Activated CD4-positive, CD25-positive, alpha-beta regulatory T cell treated with anti-CD3 and anti-CD28 coated beads, Interleukin-2, amount 50 U/mL, for 24 hours (primary cell): Measurements from ENCODE around the gene TSPAN15.
"Not testable (repeated sequence)": the region's sequence is repeated elsewhere in the genome, so short reads cannot be mapped to it uniquely, and the experiment has no call there.

Experiments used
- ATAC-seq, 2 donors: fragments of 150-1000 bp; cut with Tn5 transposase; one replicate each; pipeline ENCODE4 v1.10.0; 2021; ENCODE audit warnings: mild to moderate bottlenecking in 1 of 2, moderate library complexity in 1 of 2

The TSPAN15 gene

DNA sequence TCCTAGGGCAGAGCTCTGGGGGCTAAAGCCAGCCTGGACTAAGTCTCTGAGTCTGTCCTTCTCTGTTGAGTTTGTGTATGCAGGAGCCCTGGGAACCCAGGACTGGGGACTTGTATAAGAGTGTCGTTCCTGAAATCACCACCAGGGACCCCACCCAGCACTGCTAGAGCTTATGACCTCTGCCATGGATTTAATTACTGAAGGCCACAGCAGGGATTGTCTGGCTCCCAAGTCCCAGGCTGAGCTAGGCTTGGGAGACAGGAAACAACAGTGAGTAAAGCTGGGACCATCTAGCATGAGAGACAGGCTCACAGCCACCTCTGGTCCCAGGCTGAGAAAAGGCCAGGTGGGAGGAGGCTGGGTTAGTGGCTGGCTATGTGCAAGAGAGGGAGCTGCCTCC lies 1.4 kb upstream of the TSPAN15 start:
- ATAC-seq: peak; percentile 43 to 47

DNA sequence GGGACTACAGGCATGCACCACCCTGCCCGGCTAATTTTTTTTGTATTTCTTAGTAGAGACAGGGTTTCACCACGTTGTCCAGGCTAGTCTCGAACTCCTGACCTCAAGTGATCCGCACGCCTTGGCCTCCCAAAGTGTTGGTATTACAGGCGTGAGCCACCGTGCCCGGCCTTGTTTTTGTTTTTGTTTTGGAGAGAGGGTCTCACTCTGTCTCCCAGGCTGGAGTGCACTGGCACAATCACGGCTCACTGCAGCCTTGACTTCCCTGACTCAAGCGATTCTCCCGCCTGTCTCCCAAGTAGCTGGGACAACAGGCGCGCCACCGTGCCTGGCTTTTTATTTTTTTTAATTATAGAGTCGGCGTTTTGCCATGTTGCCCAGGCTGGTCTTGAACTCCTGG lies 870 bp upstream of the TSPAN15 start:
- ATAC-seq: not testable (repeated sequence)

DNA sequence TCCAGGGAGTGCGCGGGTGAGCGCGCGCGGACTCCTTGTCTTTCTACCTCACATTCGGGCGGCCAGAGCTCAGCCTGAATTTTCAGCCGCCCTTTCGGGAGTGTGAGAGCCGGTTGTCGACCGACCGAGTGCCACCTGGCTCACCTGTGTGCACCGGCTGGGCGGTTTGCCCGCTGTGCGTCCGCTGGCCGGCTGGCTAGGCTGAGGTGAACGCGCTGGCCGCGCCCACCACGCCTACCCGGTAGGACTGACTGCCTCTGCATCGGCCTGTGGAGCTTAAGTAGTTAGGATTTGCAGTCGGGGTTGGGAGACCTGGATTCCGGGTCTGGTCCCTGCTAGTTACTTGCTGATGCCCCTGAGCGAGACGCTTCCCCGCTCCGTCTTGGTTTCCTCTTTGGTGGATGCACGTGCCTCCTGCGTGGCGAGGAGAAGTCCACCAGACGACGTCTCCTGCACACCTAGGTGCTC lies 553 bp downstream of the TSPAN15 start:
- peak; percentile 7 to 18 for ATAC-seq

DNA sequence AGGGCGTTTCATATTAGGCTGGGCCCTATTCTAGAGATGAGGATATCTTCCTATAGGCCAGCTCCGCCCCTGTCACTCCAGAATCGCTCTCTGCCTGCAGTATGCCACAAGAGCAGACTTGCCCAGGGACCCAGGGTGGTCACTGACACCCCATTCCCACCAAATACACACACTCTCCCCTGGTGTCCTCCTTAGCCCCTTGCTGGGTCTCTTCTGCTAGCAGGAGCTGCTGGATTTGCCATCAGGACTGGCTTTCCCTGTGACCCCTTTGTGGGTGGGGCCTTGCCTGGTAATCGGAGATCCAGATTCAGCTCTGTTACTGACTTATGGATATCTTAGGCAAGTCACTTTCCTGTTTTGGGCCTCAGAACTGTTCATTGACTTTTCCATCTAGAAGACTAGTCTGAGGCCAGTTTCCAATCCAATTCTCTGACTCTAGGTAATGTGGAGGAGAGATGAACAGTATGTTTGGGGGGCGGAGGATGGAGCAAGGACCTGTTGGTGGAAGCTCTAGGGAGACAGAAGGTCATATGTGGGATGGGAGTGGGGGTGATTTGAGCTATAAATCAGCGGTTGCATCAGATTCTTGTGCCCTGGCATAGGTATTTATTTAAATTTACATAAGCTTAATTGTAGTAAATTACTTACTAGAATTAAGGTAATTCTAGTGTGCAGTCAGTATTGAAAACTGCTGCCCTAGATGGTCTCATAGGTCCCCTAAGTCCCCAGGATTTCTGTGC lies 1.6 kb downstream of the TSPAN15 start:
- ATAC-seq: no peak

DNA sequence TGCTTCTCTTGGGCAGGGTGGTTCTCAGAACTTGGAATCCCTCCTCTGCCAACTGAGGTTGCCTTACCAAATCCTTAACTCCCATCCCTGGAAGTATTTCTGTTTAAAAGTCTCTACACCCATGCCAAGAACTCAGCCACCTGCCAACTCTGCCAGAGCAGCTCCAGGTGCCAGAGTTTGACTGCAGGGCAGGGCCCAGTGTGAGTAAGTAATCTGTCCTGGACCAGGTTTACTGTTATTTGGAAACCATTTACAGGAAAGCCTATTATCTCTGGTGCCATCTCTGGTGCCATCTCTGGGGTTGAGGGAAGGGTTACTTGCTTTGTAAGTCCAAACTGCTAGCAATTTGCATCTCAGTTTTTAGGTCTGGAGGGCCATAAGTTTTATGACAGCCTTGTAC lies 2.5 kb downstream of the TSPAN15 start:
- no peak for ATAC-seq

DNA sequence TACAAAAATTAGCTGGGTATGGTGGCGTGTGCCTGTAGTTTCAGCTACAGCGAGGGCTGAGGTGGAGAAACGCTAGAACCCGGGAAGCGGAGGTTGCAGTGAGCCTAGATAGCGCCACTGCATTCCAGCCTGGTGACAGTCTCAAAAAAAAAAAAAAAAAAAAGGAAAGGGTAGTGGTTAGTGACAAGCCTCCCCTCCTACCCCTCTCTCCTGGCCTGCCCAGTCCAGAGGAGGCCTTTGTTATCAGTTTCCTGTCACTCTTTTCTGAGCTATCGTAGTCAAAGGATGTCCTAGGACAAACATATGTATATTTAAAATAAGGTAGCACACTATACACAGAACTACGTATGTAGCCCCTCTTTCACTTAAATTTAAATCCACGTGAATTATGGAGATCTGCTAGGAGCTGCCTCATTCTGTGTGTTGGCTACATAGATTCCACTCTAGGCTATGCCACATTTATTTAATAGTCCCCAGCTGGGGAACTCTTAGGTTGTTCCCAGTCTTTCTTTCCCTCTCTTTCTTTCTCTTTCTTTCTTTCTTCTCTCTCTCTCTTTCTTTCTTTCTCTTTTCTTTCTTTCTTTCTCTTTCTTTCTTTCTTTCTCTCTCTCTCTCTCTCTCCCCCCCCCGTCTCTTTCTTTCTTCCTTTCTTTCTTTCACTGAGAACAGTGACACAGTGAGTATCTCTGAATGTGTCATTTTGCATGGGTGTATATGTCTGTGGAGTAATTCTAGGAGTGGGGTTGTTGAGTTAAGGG lies 3.9 kb downstream of the TSPAN15 start:
- no peak for ATAC-seq

DNA sequence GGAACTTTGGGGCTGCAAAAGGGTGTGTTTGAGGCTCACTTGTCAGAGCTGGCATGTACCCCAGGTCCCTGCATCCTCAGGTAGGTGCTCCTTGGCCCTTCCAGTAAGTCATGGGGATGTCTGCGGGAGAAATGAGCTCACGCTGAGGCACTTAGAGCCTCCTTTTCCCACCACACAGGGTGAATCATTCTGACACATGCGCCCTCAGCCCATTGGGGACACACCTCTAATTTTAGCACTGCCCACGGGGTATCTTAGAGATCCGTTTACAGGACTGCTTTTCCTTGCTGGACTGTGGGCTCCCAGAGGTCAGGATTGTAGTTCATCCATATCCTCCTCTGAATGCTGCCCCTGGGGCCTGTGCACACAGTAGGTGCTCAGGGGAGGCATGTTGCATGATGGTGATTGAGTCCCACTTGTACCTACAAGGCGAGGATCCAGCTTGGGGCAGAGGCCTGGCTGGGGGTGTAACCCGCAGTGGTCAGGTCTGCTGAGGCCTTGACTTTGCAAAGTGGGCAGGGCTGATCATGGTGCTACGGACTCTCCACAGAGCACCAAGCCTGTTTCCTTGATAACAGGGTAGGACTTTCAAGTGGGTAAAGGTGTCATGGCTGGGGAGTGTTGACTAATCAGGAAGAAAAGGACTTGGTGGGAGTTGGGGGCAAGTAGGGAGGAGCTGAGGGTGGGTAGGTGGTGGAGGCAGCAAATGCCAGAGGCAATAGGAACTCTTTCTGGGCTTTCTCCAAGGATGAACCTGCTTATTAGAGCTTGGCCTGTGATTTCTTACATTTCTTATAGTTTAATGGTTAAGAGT lies 5.8 kb downstream of the TSPAN15 start:
- no peak for ATAC-seq

DNA sequence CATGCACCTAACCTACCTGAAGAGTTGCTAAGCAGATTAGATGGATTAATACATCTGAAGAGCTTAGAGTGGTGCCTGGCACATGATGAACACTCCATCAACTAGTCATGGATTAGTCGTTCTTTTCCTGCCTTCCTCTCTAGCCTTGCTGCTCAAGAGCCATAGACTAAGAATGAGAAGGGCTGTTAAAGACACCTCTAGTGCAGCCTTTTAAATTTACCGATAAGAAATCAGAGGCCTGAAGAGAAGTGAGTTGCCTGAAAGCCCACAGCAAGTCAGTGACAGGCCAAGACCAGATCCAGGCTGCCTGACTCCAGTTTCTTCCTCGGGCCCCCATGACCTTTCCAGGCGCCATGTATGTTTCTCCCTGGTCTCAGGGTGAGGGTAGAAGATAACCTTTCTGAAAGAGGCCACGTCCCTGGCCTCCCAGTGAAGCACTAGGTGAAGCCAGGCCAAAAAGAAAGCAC lies 6.5 kb downstream of the TSPAN15 start:
- ATAC-seq: no peak

DNA sequence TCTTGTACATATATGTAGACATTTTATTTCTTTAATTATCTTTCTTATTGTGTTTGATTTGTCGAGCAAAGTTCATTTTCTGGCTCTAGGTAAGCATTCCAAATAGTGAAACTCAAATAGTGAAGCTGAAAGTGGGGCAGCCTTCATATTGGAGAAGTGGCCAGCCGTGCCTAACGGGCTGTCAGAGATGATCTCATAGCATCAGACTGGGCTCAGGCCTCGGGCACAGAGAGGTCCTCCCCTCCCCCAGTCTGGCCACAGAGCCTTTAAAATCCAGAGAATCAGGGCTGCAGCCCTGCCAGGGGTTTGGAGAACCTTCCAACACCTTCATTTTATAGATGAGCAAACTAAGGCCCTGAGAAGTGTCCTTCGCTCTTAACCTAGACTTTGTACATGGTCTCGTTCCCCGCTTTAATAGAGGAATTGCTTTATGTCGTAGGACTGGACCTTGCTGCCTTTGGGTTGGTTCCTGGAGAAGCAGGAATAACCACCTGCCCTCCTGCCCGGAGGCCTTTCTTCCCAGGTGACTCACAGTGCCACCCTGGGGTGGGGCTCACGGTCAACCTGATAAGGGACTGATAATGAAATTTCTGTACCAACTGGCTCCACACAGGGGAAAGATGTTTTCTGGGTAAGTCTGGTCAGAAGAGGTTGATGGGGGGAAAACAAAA lies 7.3 kb downstream of the TSPAN15 start:
- ATAC-seq: no peak

DNA sequence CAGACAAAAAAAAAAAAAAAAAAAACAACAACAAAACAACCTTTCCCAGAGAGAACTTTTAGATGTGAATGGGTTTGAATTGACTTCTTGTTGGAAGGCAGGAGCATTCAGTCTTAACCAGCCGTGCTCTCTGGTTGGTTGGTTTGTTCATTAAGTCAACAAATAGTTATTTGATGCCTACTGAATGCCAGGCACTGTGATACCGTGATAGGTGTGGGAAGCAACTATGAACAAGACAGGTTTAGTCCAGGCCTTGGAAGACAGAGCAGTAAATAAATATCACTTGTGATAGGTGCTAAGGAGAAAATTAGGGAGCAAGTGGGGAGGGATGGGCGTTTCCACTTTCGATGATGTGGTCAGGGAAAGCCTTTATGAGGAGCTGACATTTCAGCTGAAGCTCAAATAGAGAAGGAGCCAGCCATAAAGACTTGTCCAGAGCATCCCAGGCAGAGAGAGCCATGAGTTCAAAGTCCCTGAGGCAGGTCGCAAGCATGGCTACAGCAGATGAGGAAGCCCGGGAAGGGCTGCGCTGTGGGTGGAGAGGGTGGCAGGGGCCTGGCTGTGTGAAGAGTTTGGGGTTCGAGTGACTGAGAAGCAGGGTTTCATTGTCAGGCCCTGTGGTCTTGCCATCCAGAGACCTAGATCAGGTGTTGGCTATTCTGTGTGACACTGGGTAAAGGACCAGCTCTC lies 8.0 kb downstream of the TSPAN15 start:
- ATAC-seq: no peak

DNA sequence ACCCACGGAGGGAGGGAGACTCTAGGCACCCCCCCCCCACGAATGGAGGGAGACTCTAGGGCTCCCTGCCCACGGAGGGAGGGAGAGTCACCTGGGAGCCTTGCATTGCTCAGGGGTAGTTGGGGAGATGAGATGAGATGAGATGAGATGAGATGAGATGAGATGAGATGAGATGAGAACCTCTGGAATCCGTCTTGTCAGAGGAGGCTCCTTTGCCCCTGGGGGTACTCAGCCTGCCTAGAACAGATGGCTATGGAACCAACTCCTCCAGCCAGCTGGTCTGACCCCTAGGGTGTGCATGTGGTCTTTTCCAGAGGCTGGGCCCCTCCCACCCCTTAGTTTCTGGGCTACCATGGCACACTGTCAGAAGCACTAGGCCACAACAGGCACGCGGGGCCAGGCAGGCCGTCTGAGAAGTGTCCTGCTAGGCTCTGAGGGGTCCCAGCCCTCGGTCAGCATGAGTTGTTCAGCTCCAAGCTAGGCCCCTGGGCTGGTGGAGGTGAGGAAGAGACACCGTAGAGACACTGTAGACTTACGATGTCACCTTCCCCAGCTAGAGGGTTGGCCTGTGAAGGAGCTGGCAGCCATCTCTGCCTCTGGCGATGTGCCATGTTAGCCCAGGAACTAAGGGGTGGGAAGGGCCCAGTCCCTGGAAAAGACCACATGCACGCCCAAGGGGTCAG lies 8.8 kb downstream of the TSPAN15 start:
- ATAC-seq: no peak

DNA sequence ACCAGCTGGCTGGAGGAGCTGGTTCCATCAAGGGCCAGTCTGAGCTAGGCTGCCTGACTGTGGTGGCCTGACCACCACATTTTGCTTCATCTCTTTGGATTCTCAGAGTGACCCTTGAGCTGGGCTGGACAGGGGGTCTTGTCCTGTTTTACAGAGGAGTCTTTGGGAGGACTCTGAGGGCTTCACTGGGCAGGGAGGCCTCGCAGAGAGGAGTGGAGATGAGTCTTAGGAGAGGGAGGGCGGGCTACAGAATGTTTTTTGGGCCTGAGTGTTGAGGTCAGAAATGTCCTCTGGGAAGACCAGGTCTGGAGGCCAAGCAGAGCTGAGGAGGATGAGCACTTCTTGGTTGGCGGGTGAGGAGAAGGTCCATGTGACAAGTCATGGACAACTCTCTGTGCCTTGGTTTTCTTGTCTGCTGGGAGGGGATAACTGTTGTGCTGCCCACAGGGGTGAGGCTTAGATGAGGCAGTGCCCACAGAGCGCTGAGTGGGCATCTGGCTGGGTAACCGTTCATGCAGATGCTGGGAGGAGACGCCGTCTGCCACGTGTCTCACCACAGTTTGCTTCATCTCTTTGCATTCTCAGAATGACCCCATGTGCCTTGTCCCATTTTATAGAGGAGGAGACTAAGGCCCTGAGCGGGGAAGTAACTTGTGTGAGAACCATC lies 9.4 kb downstream of the TSPAN15 start:
- no peak for ATAC-seq

DNA sequence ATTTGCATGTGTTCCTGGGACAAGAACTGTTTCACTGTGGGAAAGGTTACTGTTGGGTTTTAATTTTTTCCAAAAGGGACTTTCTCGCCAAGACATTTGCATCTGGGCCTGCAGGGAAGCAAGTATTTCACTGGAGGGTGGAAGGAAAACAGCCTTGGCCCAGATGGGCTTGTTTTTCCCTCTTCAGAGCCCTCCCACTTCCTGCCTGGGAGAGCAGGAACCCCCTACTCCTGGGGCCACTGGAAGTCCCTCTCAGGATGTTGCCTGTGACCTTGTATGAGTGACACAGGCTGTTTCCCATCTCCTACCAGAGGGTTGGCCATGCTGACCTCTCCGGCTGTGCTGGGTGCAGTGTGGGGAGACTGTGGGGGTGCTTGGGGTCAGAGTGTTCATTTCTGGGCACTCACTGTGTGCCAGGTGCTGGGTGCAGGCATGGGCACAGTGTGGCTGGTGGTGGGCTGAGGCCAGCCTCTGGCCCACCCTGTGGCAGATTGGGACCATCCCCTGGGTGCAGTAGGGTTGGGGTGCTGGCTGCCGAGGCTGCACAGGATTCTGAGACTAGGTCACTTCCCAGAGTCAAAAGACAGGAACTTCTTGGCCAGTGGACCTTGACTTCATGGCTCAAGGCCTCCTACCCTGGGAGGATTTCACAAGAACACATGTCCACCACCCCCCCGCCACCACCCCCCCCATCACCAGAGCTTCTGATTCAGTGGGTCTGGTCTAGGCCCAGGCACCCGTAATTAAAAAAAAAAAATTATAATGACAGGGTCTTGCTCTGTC lies 10.2 kb downstream of the TSPAN15 start:
- no peak for ATAC-seq

DNA sequence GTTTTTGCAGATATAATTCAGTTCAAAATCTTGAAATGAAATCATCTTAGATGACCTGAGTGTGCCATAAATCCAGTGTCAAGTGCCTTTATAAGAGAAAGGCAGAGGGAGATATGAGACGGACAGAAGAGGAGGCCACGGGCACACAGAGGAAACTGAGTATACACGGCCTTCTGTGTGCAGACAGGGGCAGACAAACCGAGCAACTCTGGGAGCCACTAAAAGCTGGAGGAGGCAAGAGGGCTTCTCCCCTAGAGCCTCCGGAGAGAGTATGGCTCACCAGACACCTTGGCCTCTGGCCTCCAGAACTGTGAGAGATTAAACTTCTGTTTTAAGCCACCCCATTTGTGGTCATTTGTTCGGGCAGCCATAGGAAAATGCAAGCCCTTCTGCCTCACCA lies 12.6 kb downstream of the TSPAN15 start:
- no peak for ATAC-seq

DNA sequence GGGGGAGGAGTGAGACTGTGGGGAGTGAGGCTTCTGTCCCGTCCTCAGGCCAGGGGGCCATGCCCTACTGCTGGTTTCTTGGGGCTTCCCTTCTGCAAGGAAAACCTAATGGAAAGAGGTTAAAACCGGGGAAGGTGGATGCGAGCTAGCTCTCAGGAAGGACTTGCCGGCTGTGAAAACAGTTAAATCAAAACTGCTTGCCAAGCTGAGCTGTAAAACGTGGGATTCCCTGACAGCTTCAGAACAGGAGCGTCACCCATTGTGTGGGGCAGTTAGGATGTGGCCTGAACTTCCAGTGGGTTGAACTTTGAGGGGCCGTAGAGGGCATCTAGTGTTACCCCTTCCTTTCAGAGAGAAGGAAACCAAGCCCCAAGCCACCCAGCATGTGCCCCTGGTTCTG lies 13.1 kb downstream of the TSPAN15 start:
- ATAC-seq: peak in 1 of 2 donors; percentile 13

DNA sequence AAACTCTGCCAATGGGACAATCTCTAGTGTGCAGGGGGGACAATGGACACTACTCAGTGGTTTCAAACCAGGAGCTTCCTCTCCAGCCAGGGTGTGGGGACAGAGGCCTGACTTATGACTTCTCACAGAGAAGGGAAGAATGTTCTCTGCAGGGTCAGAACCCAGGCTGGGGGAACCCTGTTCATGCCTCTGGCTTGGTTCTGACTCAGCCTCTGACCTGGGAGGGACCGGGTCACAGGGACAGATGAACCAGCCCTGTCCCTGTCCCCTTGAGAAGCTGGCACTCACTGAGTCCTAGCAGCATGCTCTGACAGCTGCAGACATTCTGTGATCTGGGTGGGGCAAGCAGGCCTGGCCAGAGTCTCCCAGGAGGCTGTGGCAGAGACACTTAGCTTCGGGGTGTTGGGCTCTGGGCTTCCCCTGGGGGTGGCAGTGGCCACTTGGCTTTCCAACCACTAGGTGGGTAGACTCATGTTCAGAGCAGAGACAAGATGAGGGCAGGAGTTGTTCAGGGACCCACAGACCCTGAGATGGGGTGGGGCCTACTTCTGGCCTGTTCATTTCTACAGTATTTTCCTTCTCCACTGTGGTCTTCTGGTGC lies 13.6 kb downstream of the TSPAN15 start:
- ATAC-seq: no peak

DNA sequence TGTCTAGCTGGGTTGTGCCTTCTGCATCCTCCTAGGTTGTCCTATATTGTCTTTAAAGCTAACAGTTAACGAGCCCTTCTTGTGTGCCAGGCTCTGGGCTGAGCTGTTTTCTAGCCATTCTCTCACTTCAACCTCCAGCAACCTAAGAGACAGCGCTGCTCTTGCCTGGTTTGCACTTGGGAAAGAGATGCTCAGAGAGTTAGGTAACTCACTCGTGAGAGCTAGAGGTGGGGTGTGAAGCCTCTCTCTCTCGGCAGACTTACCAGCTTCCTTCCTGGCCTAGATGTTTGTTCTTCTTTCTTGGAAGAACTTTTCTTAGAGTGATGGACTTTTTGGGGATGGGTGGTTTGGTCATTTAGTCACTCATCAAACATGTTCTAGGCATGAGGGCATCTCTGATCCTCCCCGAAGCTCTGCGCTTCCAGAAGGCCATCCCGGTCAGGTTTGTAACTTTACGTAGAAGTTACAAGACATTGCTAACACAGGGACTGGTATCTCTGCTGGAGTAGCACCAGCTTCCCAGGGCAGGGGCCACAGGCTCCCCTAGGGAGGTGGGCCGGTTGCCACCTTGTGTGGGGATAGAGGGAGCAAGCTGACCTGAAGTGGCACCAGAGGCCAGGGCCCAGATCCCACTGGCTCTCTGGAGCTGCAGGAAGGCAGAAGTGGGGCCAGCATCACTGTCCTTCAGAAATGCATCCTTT lies 14.3 kb downstream of the TSPAN15 start:
- ATAC-seq: no peak

DNA sequence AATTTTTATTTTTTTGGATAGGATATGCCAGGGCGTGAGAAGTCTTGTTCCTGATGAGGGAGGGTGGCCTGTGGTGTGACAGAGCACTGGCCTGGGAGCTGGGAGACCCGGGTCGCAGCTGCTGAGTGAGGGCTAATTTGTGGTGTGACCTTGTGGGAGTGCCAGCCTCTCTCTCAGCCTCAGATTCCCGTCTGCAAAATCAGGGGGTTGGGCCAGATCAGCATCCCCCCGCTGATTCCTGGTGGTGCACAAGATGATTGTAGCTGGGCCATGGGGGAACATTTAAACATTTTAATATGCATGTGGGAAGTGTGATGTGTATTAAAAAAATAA lies 14.9 kb downstream of the TSPAN15 start:
- no peak for ATAC-seq

DNA sequence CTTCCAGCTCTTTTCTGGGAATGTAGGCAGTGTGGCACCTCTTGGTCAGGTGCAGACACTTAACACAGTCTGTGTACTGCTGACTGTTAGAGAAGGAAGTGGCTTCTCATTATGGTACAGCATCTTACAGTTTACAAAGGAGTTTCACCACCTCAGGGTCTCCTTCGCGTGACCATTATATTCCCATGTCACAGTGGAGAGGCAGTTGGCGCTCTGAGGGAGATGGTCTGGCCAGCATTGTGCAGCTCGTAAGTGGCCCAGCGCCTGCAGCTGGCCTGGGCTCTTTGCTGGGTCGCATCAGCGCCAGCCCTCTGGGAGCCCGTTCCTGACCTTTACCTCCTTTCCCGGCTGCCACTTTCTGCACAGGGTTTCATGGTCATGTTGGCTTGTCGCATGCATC lies 15.4 kb downstream of the TSPAN15 start:
- no peak for ATAC-seq
